Thymus (tissue), 11 donors: ENCODE data around the gene SNAPC4. TPM values are rescaled to one million over a fixed set of nuclear protein-coding genes. Genes with fewer than 3 reads are reported as not detected.

ENCODE experiments used
- DNase-seq, 9 donors: peaks; one replicate each; pipeline ENCODE4 v3.0.0-alpha.2; 2013; ENCODE audit warnings: low spot score in 9 of 9, low read depth in 6 of 9, missing footprints in 1 of 9
- H3K27ac ChIP-seq, 2 donors: one replicate each; pipeline ENCODE4 v1.5.1; 2013; ENCODE audit warnings: control low read depth in 1 of 2, low read depth in 1 of 2, low read length in 1 of 2, mild to moderate bottlenecking in 1 of 2, moderate library complexity in 1 of 2
- H3K27me3 ChIP-seq, 2 donors: one replicate each; pipeline ENCODE4 v1.5.1; 2013; ENCODE audit warnings: low read length in 1 of 2; ENCODE audit not compliant: control insufficient read depth in 2 of 2, insufficient read depth in 1 of 2
- H3K36me3 ChIP-seq, 2 donors: one replicate each; pipeline ENCODE4 v1.5.1; 2013; ENCODE audit warnings: low read length in 1 of 2, mild to moderate bottlenecking in 1 of 2, moderate library complexity in 1 of 2; ENCODE audit not compliant: control insufficient read depth in 2 of 2, insufficient read depth in 2 of 2
- H3K4me1 ChIP-seq, 2 donors: one replicate each; pipeline ENCODE4 v1.5.1; 2013; ENCODE audit warnings: low read length in 2 of 2; ENCODE audit not compliant: control insufficient read depth in 2 of 2, insufficient read depth in 2 of 2
- H3K4me3 ChIP-seq, 2 donors: one replicate each; pipeline ENCODE4 v1.5.1; 2013; ENCODE audit warnings: low read length in 2 of 2, control low read depth in 1 of 2, mild to moderate bottlenecking in 1 of 2
- H3K9me3 ChIP-seq, 2 donors: one replicate each; pipeline ENCODE4 v1.5.1; 2013; ENCODE audit warnings: low read length in 1 of 2, mild to moderate bottlenecking in 1 of 2; ENCODE audit not compliant: control insufficient read depth in 2 of 2, insufficient read depth in 1 of 2
- WGBS: extraction: QIAGEN DNeasy Blood & Tissue Kit; methylation state at CpG from one replicate; pipeline ENCODE4 v1.1.7; 2013; 5-methylcytosine and 5-hydroxymethylcytosine counted together
- polyA plus RNA-seq: library from polyadenylated mRNA; stranded (reverse); fragments of 200-250 nt; gene quantifications from one replicate; pipeline ENCODE4 v1.2.3, GENCODE V29; 2013
- total RNA-seq: library from RNA; stranded (reverse); fragments of 120-200 nt; gene quantifications from one replicate; pipeline ENCODE4 v1.2.4, GENCODE V29; 2013
- donor health status: healthy.

SNAPC4 gene
- total and polyA plus RNA-seq, 2 donors: 2.1 to 11.3 TPM

DNA sequence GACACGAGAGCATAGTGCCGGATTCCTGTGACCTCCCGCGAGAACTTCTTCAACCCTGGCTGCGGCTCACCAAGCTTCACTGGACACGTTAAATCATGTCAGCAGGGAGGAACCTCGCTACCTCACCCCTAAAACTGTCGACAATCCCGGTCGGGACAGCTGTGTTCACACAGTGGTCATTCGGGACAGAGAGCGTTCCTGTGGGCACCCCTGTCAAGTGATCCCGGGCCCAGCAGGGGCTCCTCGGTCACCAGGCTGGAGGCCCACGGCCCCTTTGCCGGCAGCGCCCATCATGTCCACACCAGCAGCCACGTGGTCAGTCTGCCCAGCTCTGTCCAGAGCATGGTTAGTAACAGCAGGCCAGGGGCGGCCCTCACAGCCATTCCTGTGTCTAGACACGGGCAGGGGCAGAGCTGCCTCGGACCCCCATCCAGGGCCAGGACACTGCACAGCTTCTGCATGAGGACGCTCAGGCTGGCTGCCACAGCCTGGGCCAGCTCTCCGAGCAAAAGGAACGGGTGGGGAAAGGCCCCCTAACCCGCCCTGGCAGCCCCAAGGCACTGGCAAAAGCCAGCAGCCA, 36.2 kb upstream of the SNAPC4 start:
- H3K27ac ChIP-seq: no peak overlapping the region
- 97% methylated on average over 25 of the region's 25 CpGs for WGBS
- peaks cover 0 to 10% of the 10 kb centered on the region in 2 donors for H3K27me3 ChIP-seq
- H3K36me3 ChIP-seq: peaks cover 19 to 35% of the 10 kb centered on the region in 2 donors
- DNase-seq: no peak
- no peak overlapping the region for H3K4me3 ChIP-seq
- H3K9me3 ChIP-seq: peaks cover 0 to 4% of the 10 kb centered on the region in 2 donors
- peaks cover 17 to 24% of the 10 kb centered on the region in 2 donors for H3K4me1 ChIP-seq

DNA sequence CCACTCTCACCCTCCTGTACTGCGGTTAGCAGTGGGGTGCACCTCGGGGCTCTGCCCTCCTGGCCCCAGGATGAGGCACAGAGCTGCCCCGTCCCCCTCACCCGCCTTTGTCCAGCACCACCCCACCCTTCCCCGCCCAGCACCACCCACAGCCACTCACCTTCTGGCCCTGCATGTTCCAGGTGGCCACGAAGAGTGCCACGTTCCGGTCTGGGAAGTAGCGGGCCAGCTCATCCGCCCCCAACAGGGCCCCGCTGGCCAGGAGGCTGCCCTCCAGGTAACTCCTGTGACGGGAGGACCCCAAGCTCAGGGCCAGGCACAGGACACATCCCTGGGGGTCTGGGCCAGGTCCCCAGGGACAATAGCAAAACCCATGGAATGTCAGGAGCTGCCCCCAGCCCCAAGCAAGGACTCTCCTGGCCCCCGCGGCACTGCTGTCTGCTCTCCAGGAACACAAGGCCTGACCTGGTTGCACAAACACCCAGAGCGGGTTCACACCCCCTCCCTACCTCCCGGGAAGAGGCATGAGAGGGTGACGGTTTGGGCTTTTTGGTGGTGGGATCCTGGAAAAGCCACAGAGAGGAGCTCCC, 34.7 kb upstream of the SNAPC4 start:
- H3K27me3 ChIP-seq: peaks cover 0 to 10% of the 10 kb centered on the region in 2 donors
- peaks cover 14 to 19% of the 10 kb centered on the region in 2 donors for H3K4me1 ChIP-seq
- 97% methylated on average over 17 of the region's 17 CpGs for WGBS
- H3K9me3 ChIP-seq: no peaks in the 10 kb centered on the region
- no peak overlapping the region for H3K4me3 ChIP-seq
- no peak overlapping the region for H3K27ac ChIP-seq
- DNase-seq: no peak
- peaks cover 24 to 46% of the 10 kb centered on the region in 2 donors for H3K36me3 ChIP-seq

DNA sequence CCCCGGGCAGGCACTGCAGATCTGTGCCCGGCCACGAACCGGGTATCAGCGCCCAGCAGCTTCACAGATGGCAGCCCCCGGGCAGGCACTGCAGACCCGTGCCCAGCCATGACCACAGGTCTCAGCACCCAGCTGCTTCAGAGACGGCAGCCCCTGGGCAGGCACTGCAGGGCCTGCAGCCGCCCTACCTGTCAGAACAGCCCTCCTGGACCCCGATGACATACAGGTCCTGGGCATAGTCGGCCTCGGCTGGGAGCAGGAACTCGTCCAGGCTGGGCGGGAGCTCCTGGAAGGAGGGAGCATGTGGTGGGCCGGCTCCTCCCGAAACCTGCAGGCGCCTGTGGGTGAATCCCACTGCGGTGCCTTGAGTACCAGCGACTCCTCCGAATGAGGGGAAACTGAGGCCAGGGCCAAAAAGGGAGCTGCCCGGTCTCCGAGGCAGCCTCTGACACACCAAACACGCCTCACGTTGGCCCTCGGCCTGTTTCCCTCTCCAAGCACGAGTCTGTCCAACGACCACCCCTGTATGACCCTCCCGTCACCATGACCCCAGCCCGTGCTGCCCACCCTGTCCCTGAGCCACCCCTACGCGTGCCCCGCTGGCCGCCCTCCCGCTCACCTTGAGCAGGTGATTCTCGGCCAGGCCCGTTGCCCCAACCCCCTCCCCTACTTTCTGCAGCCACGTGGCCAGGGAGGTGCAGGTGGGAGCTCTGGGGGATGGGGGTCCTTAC, 34.0 kb upstream of the SNAPC4 start:
- peaks cover 14 to 19% of the 10 kb centered on the region in 2 donors for H3K4me1 ChIP-seq
- WGBS: 98% methylated on average over 37 of the region's 37 CpGs

DNA sequence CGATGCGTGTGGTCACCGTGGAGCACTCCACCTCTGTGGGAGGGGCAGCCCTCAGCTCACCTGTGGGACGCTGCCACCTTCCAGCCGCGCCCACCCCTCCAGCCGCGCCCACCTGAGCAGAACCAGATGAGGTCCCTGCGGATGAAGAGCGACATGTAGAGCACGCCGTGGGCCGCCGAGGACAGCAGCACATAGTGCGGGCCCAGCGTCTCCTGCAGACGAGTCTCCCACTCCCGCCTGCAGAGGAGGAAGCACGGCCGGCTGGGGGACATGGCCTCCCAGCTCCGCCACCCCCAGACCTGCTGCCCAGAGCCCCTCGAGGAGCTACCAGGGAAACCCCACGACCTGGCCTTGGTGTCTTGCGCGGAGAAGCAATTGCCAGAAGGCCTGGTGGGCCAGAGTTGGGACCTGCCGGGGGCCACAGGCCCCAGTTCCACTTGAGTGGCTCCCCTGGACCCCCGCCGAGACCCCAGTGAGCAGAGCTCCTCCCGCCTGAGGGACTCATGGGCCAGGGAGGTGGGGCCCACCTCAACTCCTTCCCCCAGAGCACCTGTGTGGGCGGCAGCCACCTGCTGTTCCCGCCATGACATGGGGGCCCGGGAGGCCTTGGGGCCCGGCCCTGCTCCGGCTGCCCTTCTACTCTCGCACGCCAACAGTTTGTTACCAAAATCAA, 33.2 kb upstream of the SNAPC4 start:
- 98% methylated on average over 36 of the region's 36 CpGs for WGBS
- Histone ChIP-seq H3K27me3 (peaks cover 0 to 2% of the 10 kb centered on the region in 2 donors), H3K27ac (no peak overlapping the region), H3K4me1 (peaks cover 11 to 13% of the 10 kb centered on the region in 2 donors), H3K9me3 (no peaks in the 10 kb centered on the region), H3K4me3 (no peak overlapping the region), H3K36me3 (peaks cover 35 to 56% of the 10 kb centered on the region in 2 donors)
- no peak for DNase-seq

More for the DNA sequence above, 34.0 kb upstream of the SNAPC4 start:
- H3K36me3 ChIP-seq: peaks cover 30 to 53% of the 10 kb centered on the region in 2 donors
- H3K4me3 ChIP-seq: no peak overlapping the region
- H3K27ac ChIP-seq: no peak overlapping the region
- no peak for DNase-seq
- H3K27me3 ChIP-seq: peaks cover 0 to 10% of the 10 kb centered on the region in 2 donors
- H3K9me3 ChIP-seq: no peaks in the 10 kb centered on the region

DNA sequence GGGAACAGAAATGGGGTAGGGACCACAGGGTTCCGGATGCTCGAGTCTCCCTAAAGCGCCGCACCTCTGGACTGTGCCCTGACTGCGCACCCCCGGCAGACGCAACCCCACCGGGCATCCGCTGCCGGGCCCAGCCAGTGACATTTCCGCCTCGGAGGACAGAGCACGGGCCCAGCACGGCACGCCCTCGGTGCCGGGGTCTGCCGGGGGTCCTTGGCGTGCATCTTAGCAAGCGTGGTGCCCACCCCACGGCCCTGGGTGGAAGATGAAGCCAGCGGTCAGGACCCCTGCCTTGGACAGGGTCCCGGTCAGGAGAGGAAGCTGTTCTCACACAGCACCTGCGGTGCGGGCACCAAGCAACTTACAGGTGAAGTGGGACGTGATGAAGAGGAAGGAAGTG, 32.6 kb upstream of the SNAPC4 start:
- WGBS: 98% methylated on average over 26 of the region's 26 CpGs
- H3K27ac ChIP-seq: no peak overlapping the region
- peaks cover 35 to 56% of the 10 kb centered on the region in 2 donors for H3K36me3 ChIP-seq
- no peaks in the 10 kb centered on the region for H3K9me3 ChIP-seq
- H3K4me3 ChIP-seq: no peak overlapping the region
- DNase-seq: no peak
- H3K27me3 ChIP-seq: no peaks in the 10 kb centered on the region
- H3K4me1 ChIP-seq: peaks cover 6 to 8% of the 10 kb centered on the region in 2 donors

DNA sequence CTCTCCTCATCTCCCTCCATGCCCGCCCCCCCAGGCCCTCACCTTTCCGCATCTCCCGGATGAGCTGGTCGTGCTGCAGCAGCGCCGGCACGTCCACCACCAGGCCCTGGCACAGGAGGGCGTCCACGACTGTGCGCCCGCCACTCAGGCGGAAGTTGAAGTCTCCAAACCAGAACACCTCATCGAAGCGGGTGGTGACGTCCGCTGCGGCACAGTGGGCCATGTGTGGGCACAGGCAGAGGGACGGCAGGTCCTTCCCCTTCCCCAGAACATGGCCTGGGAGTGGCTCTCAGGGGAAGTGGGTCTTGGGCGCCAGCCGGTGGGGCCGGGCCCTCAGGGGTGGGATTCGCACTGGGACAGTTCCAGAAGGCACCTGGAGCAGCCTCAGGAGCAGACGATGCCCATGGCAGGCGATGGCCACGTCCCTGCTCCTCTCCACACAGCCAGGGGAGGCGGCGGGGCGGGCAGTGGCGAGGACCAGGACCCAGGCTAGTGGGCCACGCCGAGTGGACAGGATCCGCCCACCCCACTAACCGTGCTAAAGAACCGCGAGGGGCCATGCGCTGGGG, 31.9 kb upstream of the SNAPC4 start:
- DNase-seq: no peak
- H3K36me3 ChIP-seq: peaks cover 39 to 56% of the 10 kb centered on the region in 2 donors
- H3K27me3 ChIP-seq: no peaks in the 10 kb centered on the region
- H3K9me3 ChIP-seq: no peaks in the 10 kb centered on the region
- WGBS: 98% methylated on average over 36 of the region's 36 CpGs
- H3K27ac ChIP-seq: no peak overlapping the region
- H3K4me3 ChIP-seq: no peak overlapping the region
- H3K4me1 ChIP-seq: peaks cover 0 to under 1% of the 10 kb centered on the region in 2 donors

DNA sequence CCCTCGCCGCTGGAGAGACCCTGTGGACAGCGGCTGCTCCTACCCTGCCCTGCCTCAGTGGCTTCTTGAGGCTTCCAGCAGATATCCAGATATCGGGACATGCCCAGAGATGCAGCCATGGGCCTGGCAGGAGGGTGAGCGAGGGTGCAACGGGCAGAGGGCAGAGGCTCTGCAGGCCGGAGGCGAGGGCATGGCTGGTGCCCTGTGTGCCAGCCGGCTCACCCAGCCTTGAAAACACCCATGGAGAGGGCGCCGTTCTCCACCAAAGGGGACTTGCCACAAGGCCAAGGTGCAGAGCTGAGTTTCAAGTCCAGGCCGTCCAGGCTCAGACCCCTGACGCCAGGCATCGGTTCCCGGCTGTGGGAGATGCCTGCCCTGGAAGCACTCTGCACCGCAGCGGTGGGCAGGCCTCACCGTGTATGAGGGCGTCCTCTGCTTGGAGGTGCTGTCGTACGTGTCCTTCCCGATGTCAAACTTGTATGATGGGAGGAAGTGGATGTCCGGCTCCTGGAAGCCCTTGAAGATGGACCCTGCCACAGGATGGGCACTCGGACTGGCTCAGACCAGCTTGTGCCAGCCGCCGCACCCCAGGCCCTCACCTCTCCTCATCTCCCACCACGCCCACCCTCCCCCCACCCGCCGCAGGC, 30.7 kb upstream of the SNAPC4 start:
- H3K27me3 ChIP-seq: no peaks in the 10 kb centered on the region
- H3K27ac ChIP-seq: no peak overlapping the region
- peaks cover 33 to 52% of the 10 kb centered on the region in 2 donors for H3K36me3 ChIP-seq
- WGBS: 98% methylated on average over 29 of the region's 29 CpGs
- no peaks in the 10 kb centered on the region for H3K9me3 ChIP-seq
- no peak overlapping the region for H3K4me3 ChIP-seq
- no peak for DNase-seq
- no peaks in the 10 kb centered on the region for H3K4me1 ChIP-seq

DNA sequence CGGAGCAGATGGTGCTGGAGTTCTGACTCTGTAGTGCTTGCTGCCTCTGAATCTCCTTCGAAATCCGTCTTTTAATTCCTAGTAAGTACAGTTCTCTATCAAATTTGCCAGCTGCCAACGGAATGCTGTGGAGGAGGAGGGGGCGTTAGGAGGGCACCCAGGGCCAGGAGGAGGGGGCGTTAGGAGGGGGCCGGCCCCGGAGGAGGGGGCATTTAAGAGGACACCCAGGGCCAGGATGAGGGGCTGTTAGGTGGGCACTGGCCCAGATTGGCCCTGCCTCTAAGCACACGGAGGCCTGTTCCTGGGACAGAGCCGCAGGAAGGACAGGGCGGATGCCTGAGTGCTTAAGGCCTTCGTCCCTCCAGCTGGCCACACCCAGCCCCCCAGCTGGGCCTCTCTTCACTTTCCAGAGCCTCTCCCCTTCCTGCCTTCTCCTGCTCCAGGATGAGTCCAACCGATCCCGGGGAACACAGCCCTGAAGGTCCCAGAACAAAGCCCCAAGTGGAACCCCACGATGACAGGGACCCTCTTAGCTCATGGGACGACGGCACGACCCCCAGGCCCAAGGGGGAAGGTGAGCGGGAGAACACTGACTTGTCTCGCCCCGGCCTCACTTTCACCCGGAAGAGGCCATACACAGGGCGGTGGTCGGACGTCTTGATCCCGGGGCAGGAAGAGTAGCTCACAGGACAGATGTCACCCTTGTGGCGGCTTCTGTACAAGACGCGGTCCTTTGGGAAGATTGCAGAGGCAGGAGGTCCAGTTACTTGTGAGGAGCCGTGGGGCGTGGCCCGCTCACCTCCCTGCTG, 29.9 kb upstream of the SNAPC4 start:
- no peaks in the 10 kb centered on the region for H3K4me1 ChIP-seq
- DNase-seq: no peak
- WGBS: 97% methylated on average over 32 of the region's 32 CpGs
- no peaks in the 10 kb centered on the region for H3K27me3 ChIP-seq
- peaks cover 35 to 54% of the 10 kb centered on the region in 2 donors for H3K36me3 ChIP-seq
- H3K4me3 ChIP-seq: no peak overlapping the region
- H3K27ac ChIP-seq: no peak overlapping the region
- no peaks in the 10 kb centered on the region for H3K9me3 ChIP-seq
